Upper lobe of left lung (tissue), 4 donors: ENCODE data around the gene IL36B.

ENCODE experiments used
- CTCF ChIP-seq, 6 experiments: fragments of 450-650 bp in 4 of 6; fragments of 200-600 bp in 2 of 6; sonication (generic) in 2 of 6; IDR thresholded peaks; one replicate each; pipeline ENCODE4 v1.5.1; 2016 to 2019; ENCODE audit warnings: antibody characterized with exemption in 6 of 6
- POLR2A ChIP-seq, 4 donors: fragments of 450-650 bp; IDR thresholded peaks; one replicate each; pipeline ENCODE4 v1.5.1; 2016 to 2017; ENCODE audit warnings: antibody characterized with exemption in 4 of 4, mild to moderate bottlenecking in 2 of 4

DNA sequence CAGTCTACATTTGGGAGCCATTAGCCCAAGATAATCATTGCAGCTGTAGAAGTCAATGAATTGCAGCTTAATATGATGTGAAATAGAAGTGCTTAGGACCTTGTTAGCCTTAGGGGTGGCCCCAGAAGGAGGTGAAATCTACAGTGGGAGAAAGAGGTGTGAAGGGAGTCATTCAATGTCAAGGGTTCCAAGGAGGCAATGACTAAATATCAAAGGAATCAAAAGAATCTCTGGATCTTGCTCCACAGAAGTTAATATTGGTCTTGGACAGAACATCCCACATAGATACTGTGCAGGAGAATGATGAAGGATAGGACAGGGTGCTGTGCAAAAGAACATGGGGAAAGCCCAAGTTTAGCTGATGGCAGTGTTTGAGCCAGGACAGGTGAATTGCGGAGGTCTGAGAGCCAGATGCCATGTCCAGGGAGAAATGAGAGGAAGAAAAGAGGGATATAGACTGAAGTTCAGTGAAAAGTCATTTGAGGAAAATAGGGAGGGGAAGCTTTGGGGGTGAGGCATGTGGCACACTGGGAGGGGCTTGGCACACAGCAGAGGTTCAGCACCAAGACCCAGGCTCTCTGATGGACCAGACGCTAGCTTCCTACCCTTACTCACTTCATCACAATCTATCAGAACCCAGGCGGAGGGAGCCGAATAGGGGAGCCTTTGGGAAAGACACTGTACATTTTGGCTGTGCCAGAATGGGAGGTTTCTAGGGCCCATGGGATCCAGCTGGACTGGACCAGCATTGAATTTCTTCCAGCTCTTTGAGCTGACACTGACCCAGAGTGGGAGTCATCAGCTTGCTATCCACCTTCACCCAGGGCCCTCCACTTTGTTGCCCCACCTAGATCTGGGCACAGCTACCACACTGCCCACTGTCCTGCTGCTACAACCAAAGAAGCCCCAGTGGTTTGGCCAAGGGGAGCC lies 17.3 kb upstream of the IL36B start:
- no peak for TF ChIP-seq POLR2A (IDR thresholded peaks at IDR 0.05)
- no peak for TF ChIP-seq CTCF (IDR thresholded peaks at IDR 0.05)
